HEK293 (cell line): Measurements from ENCODE around the gene OLFM1.

ENCODE experiments used
- CTCF ChIP-seq: fragments of 450-650 bp; formaldehyde crosslinking; IDR thresholded peaks from 2 replicates; pipeline ENCODE4 v1.5.1; 2016; ENCODE audit warnings: missing biosample characterization, missing genetic modification characterization
- MEIS1 ChIP-seq: sonication (generic); formaldehyde crosslinking; IDR thresholded peaks from 2 replicates; pipeline ENCODE4 v1.8.1; 2022; ENCODE audit warnings: missing genetic modification reagents, mild to moderate bottlenecking, borderline replicate concordance
- ZBTB11 ChIP-seq: fragments of 450-650 bp; formaldehyde crosslinking; conservative IDR thresholded peaks from 2 replicates; pipeline ENCODE4 v1.5.1; 2016; ENCODE audit warnings: low read depth, missing biosample characterization, missing genetic modification characterization
- ZBTB49 ChIP-seq: fragments of 450-650 bp; formaldehyde crosslinking; IDR thresholded peaks from 2 replicates; pipeline ENCODE4 v1.5.1; 2016; ENCODE audit warnings: missing biosample characterization, missing genetic modification characterization, low read depth
- ZNF239 ChIP-seq: fragments of 450-650 bp; formaldehyde crosslinking; IDR thresholded peaks from 2 replicates; pipeline ENCODE4 v1.5.1; 2016; ENCODE audit warnings: missing biosample characterization, missing genetic modification characterization
- ZNF76 ChIP-seq: fragments of 450-650 bp; formaldehyde crosslinking; IDR thresholded peaks from 2 replicates; pipeline ENCODE4; 2016; ENCODE audit warnings: low read depth, missing biosample characterization, missing genetic modification characterization, borderline replicate concordance

- TF ChIP-seq ZNF76 (tag by site-specific recombination) (no peak), CTCF (tag by site-specific recombination) (no peak), ZBTB49 (tag by site-specific recombination) (no peak), ZNF239 (tag by site-specific recombination) (no peak), ZBTB11 (tag by site-specific recombination) (no peak), MEIS1 (CRISPR knock-in tag) (no peak)
Measured at GRCh38 chr9:135075234-135076142, 12.0 kb upstream of the OLFM1 start.
